WTC11 (cell line): ENCODE results near the gene GRAP2.

Source experiments
- CTCF ChIP-seq: fragments of 200-600 bp; IDR thresholded peaks from 2 replicates; pipeline ENCODE4 v1.8.0; 2022; ENCODE audit warnings: antibody characterized with exemption
- ELF4 ChIP-seq: sonication (generic); formaldehyde crosslinking; IDR thresholded peaks from 2 replicates; pipeline ENCODE4 v1.8.1; 2022; ENCODE audit warnings: low read depth, mild to moderate bottlenecking, moderate library complexity, missing genetic modification reagents
- EMX1 ChIP-seq: fragments of 250-450 bp; sonication (Bioruptor Pico); IDR thresholded peaks from 2 replicates; pipeline ENCODE4 v1.8.0; 2021; ENCODE audit warnings: mild to moderate bottlenecking
- FOXK1 ChIP-seq: sonication (generic); formaldehyde crosslinking; IDR thresholded peaks from 2 replicates; pipeline ENCODE4 v1.8.0; 2022; ENCODE audit warnings: mild to moderate bottlenecking, moderate library complexity, missing genetic modification reagents
- MYBL2 ChIP-seq: sonication (generic); formaldehyde crosslinking; IDR thresholded peaks from 2 replicates; pipeline ENCODE4 v1.8.1; 2023; ENCODE audit warnings: mild to moderate bottlenecking, moderate library complexity, missing genetic modification reagents
- NFE2L1 ChIP-seq: sonication (generic); formaldehyde crosslinking; IDR thresholded peaks from 2 replicates; pipeline ENCODE4 v1.8.1; 2023; ENCODE audit warnings: missing genetic modification reagents
- ZNF416 ChIP-seq: fragments of 250-450 bp; sonication (Bioruptor Pico); IDR thresholded peaks from 2 replicates; pipeline ENCODE4 v1.9.0; 2021; ENCODE audit warnings: mild to moderate bottlenecking, inconsistent platforms
- ZNF512 ChIP-seq: sonication (generic); formaldehyde crosslinking; IDR thresholded peaks from 2 replicates; pipeline ENCODE4 v1.8.1; 2022; ENCODE audit warnings: missing genetic modification reagents, borderline replicate concordance
- TF ChIP-seq, protein P1 (sequence below): fragments of 250-450 bp; sonication (Bioruptor Pico); IDR thresholded peaks from 2 replicates; pipeline ENCODE4 v1.9.0; 2021; ENCODE audit warnings: mild to moderate bottlenecking, borderline replicate concordance
- TF ChIP-seq, protein P2 (sequence below): sonication (generic); formaldehyde crosslinking; IDR thresholded peaks from 2 replicates; pipeline ENCODE4 v1.8.0; 2022; ENCODE audit warnings: mild to moderate bottlenecking, missing genetic modification reagents
- TF ChIP-seq, protein P3 (sequence below): sonication (generic); formaldehyde crosslinking; IDR thresholded peaks from 2 replicates; pipeline ENCODE4 v1.8.1; 2023; ENCODE audit warnings: mild to moderate bottlenecking, missing genetic modification reagents, moderate library complexity

GRCh38 chr22:39926753-39927152 lies 25.9 kb downstream of the GRAP2 start:
- TF ChIP-seq CTCF = no peak
- TF ChIP-seq, protein P1, sequence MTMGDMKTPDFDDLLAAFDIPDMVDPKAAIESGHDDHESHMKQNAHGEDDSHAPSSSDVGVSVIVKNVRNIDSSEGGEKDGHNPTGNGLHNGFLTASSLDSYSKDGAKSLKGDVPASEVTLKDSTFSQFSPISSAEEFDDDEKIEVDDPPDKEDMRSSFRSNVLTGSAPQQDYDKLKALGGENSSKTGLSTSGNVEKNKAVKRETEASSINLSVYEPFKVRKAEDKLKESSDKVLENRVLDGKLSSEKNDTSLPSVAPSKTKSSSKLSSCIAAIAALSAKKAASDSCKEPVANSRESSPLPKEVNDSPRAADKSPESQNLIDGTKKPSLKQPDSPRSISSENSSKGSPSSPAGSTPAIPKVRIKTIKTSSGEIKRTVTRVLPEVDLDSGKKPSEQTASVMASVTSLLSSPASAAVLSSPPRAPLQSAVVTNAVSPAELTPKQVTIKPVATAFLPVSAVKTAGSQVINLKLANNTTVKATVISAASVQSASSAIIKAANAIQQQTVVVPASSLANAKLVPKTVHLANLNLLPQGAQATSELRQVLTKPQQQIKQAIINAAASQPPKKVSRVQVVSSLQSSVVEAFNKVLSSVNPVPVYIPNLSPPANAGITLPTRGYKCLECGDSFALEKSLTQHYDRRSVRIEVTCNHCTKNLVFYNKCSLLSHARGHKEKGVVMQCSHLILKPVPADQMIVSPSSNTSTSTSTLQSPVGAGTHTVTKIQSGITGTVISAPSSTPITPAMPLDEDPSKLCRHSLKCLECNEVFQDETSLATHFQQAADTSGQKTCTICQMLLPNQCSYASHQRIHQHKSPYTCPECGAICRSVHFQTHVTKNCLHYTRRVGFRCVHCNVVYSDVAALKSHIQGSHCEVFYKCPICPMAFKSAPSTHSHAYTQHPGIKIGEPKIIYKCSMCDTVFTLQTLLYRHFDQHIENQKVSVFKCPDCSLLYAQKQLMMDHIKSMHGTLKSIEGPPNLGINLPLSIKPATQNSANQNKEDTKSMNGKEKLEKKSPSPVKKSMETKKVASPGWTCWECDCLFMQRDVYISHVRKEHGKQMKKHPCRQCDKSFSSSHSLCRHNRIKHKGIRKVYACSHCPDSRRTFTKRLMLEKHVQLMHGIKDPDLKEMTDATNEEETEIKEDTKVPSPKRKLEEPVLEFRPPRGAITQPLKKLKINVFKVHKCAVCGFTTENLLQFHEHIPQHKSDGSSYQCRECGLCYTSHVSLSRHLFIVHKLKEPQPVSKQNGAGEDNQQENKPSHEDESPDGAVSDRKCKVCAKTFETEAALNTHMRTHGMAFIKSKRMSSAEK (CRISPR knock-in tag) = no peak
- TF ChIP-seq MYBL2 (CRISPR knock-in tag) = no peak
- TF ChIP-seq, protein P2, sequence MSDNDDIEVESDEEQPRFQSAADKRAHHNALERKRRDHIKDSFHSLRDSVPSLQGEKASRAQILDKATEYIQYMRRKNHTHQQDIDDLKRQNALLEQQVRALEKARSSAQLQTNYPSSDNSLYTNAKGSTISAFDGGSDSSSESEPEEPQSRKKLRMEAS (CRISPR knock-in tag) = no peak
- TF ChIP-seq, protein P3, sequence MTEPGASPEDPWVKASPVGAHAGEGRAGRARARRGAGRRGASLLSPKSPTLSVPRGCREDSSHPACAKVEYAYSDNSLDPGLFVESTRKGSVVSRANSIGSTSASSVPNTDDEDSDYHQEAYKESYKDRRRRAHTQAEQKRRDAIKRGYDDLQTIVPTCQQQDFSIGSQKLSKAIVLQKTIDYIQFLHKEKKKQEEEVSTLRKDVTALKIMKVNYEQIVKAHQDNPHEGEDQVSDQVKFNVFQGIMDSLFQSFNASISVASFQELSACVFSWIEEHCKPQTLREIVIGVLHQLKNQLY = no peak
- TF ChIP-seq ZNF416 (CRISPR knock-in tag) = no peak
- no peak for TF ChIP-seq ELF4 (CRISPR knock-in tag)
- no peak for TF ChIP-seq ZNF512
- no peak for TF ChIP-seq FOXK1 (CRISPR knock-in tag)
- no peak for TF ChIP-seq NFE2L1 (CRISPR knock-in tag)
- TF ChIP-seq EMX1 (CRISPR knock-in tag) = no peak
